Mesangial cell (primary cell): ENCODE results near the gene BAZ1B. TPM values are rescaled to one million over a fixed set of nuclear protein-coding genes. Genes with fewer than 3 reads are reported as not detected.

ENCODE experiments used
- total RNA-seq: library from RNA; depleted of rRNA; stranded (reverse); fragments of >200 nt; gene quantifications from 2 replicates; pipeline ENCODE4 v1.2.3, GENCODE V29; 2015

The BAZ1B gene, protein sequence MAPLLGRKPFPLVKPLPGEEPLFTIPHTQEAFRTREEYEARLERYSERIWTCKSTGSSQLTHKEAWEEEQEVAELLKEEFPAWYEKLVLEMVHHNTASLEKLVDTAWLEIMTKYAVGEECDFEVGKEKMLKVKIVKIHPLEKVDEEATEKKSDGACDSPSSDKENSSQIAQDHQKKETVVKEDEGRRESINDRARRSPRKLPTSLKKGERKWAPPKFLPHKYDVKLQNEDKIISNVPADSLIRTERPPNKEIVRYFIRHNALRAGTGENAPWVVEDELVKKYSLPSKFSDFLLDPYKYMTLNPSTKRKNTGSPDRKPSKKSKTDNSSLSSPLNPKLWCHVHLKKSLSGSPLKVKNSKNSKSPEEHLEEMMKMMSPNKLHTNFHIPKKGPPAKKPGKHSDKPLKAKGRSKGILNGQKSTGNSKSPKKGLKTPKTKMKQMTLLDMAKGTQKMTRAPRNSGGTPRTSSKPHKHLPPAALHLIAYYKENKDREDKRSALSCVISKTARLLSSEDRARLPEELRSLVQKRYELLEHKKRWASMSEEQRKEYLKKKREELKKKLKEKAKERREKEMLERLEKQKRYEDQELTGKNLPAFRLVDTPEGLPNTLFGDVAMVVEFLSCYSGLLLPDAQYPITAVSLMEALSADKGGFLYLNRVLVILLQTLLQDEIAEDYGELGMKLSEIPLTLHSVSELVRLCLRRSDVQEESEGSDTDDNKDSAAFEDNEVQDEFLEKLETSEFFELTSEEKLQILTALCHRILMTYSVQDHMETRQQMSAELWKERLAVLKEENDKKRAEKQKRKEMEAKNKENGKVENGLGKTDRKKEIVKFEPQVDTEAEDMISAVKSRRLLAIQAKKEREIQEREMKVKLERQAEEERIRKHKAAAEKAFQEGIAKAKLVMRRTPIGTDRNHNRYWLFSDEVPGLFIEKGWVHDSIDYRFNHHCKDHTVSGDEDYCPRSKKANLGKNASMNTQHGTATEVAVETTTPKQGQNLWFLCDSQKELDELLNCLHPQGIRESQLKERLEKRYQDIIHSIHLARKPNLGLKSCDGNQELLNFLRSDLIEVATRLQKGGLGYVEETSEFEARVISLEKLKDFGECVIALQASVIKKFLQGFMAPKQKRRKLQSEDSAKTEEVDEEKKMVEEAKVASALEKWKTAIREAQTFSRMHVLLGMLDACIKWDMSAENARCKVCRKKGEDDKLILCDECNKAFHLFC (N-terminal part only)
- 28.6 and 38.9 TPM in 2 replicates for total RNA-seq

GRCh38 chr7:73522105-73522872 is at the start of gene BAZ1B:
BAZ1B (minus strand) TSS chr7:73522293; CDS start chr7:73521933, 360 bp downstream.

GRCh38 chr7:73557397-73558257 is 35.5 kb upstream of the BAZ1B start, which contains the start of gene BCL7B:
BCL7B (minus strand) TSS chr7:73557690; CDS start chr7:73557578, 112 bp downstream.

Other genes with a start within 250 kb of the BAZ1B start
- gene NSUN5, start 213.5 kb downstream of the BAZ1B start, total RNA-seq, result 23.5 and 45.6 TPM in 2 replicates
- not detected in 2 replicates for gene TRIM50, start 194.2 kb downstream of the BAZ1B start, total RNA-seq
- 0.16 TPM in 1 of 2 replicates, not detected in the other for gene FKBP6, start 194.1 kb downstream of the BAZ1B start, total RNA-seq
- gene FZD9, start 88.5 kb downstream of the BAZ1B start, total RNA-seq, result 1.4 and 2.3 TPM in 2 replicates
- gene BCL7B, start 35.4 kb upstream of the BAZ1B start, total RNA-seq, result 37.3 and 49.9 TPM in 2 replicates
- 62.2 and 64.9 TPM in 2 replicates for gene TBL2, start 56.3 kb upstream of the BAZ1B start, total RNA-seq
- 0.25 TPM in 1 of 2 replicates, not detected in the other for gene MLXIPL, start 102.2 kb upstream of the BAZ1B start, total RNA-seq
- gene VPS37D, start 145.5 kb upstream of the BAZ1B start, total RNA-seq, result 1.8 and 8.5 TPM in 2 replicates
- gene DNAJC30, start 161.2 kb upstream of the BAZ1B start, total RNA-seq, result 7.2 and 7.7 TPM in 2 replicates
- gene BUD23, start 161.3 kb upstream of the BAZ1B start, total RNA-seq, result 62.2 and 90.3 TPM in 2 replicates
- 19.5 and 23.8 TPM in 2 replicates for gene STX1A, start 197.4 kb upstream of the BAZ1B start, total RNA-seq
- gene ABHD11, start 216.5 kb upstream of the BAZ1B start, total RNA-seq, result 29.2 and 38.9 TPM in 2 replicates
- gene CLDN3, start 248.0 kb upstream of the BAZ1B start, total RNA-seq, result 4.4 and 18.4 TPM in 2 replicates